Type B pancreatic cell (in vitro differentiated cells): ENCODE data around the gene ATG5. TPM values are rescaled to one million over a fixed set of nuclear protein-coding genes. Genes with fewer than 3 reads are reported as not detected.
A peak's percentile ranks its signal among the peaks of the same experiment; 100 is the strongest.
"Not testable (repeated sequence)": the region's sequence is repeated elsewhere in the genome, so short reads cannot be mapped to it uniquely, and the experiment has no call there.

Experiments
- DNase-seq: peaks from one replicate; pipeline ENCODE4 v3.0.0; 2021; ENCODE audit warnings: mixed read lengths; ENCODE audit not compliant: unreplicated experiment; ENCODE audit errors: extremely low spot score
- H3K27ac Mint-ChIP-seq: 2 replicates; pipeline ENCODE4 v1.8.0; 2021; ENCODE audit warnings: mild to moderate bottlenecking, mixed read lengths
- H3K27me3 Mint-ChIP-seq: 2 replicates; pipeline ENCODE4 v1.8.0; 2021; ENCODE audit warnings: mixed read lengths
- H3K36me3 Mint-ChIP-seq: 2 replicates; pipeline ENCODE4 v1.8.0; 2021; ENCODE audit warnings: mixed read lengths
- H3K4me1 Mint-ChIP-seq: one replicate; pipeline ENCODE4 v1.8.0; 2021; ENCODE audit warnings: mixed read lengths; ENCODE audit not compliant: unreplicated experiment
- H3K4me3 Mint-ChIP-seq: 2 replicates; pipeline ENCODE4 v1.8.0; 2021; ENCODE audit warnings: mild to moderate bottlenecking, mixed read lengths
- H3K9me3 Mint-ChIP-seq: 2 replicates; pipeline ENCODE4 v1.8.0; 2021; ENCODE audit warnings: mixed read lengths
- total RNA-seq: library from RNA; stranded (reverse); gene quantifications from 2 replicates; pipeline ENCODE4 v1.2.1, GENCODE V29; 2021; ENCODE audit warnings: low replicate concordance
- TF ChIP-seq, protein P1 (sequence below): fragments of 200-600 bp; sonication (generic); conservative IDR thresholded peaks from 2 replicates; pipeline ENCODE4 v1.5.0; 2021; ENCODE audit warnings: antibody characterized with exemption, mild to moderate bottlenecking

Gene ATG5
- total RNA-seq, 1 donor from 2014 or later, result 27.8 TPM

DNA sequence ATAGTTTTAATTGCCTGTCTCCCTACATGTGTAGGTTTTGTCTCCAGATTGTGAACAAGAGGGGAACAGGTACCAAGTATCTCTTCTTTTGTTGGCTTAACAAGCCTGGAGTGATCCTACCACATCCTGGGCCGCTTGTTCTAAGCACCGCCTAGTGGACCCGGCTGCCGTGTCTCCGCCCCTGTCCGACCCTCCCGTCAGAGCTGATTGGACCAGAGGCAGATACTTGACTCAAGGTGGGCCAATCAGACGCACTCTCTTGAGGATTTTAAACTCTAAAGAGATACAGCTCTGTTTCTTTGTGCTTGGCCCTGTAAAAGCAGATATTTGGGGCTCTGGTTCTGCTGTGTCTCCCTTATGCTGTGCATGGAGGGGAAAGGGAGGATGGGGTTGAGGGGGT is 171.2 kb downstream of the ATG5 start:
- no peaks in the 10 kb centered on the region for H3K27me3 Mint-ChIP-seq
- no peak overlapping the region for H3K4me3 Mint-ChIP-seq
- no peaks in the 10 kb centered on the region for H3K4me1 Mint-ChIP-seq
- no peak overlapping the region for H3K27ac Mint-ChIP-seq
- H3K9me3 Mint-ChIP-seq, result peaks cover 3% of the 10 kb centered on the region
- TF ChIP-seq, protein P1, sequence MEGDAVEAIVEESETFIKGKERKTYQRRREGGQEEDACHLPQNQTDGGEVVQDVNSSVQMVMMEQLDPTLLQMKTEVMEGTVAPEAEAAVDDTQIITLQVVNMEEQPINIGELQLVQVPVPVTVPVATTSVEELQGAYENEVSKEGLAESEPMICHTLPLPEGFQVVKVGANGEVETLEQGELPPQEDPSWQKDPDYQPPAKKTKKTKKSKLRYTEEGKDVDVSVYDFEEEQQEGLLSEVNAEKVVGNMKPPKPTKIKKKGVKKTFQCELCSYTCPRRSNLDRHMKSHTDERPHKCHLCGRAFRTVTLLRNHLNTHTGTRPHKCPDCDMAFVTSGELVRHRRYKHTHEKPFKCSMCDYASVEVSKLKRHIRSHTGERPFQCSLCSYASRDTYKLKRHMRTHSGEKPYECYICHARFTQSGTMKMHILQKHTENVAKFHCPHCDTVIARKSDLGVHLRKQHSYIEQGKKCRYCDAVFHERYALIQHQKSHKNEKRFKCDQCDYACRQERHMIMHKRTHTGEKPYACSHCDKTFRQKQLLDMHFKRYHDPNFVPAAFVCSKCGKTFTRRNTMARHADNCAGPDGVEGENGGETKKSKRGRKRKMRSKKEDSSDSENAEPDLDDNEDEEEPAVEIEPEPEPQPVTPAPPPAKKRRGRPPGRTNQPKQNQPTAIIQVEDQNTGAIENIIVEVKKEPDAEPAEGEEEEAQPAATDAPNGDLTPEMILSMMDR, result no peak
- DNase-seq, result no peak
- H3K36me3 Mint-ChIP-seq, result no peaks in the 10 kb centered on the region

DNA sequence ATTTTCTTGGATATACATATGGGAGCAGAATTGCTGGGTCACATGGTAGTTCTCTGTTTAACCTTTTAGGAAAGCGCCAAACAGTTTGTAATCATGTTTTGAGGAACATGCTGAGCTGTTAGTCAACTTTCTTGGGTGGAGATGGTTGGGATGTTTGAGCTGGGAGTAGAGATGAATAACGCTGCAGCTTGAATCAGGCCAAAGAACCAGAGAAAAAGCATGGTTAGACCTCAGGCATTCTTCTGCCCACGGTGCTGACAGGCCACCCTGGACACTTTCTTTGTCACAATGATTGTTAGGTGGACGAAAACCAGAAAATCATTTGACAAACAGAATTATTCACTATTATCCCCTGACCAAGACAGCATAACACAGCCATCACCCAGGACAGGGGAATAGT is 172.6 kb downstream of the ATG5 start:
- no peaks in the 10 kb centered on the region for H3K4me1 Mint-ChIP-seq
- H3K27me3 Mint-ChIP-seq, result no peaks in the 10 kb centered on the region
- TF ChIP-seq, protein P1, result no peak
- H3K36me3 Mint-ChIP-seq, result no peaks in the 10 kb centered on the region
- no peak overlapping the region for H3K27ac Mint-ChIP-seq
- peaks cover 7% of the 10 kb centered on the region for H3K9me3 Mint-ChIP-seq
- no peak for DNase-seq
- no peak overlapping the region for H3K4me3 Mint-ChIP-seq

DNA sequence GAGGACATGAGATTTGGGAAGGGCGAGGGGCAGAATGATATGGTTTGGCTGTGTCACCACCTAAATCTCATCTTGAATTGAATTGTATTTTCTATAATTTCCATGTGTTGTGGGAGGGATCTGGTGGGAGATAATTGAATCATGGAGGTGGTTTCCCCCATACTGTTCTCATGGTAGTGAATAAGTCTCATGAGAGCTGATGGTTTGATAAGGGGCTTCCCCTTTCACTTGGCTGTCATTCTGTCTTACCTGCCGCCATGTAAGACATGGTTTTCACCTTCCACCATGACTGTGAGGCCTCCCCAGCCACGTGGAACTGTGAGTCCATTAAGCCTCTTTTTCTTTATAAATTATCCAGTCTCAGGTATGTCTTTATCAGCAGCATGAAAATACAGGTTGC is 173.1 kb downstream of the ATG5 start:
- not testable (repeated sequence) for H3K27ac Mint-ChIP-seq, H3K4me1 Mint-ChIP-seq, DNase-seq, H3K9me3 Mint-ChIP-seq, H3K36me3 Mint-ChIP-seq, H3K4me3 Mint-ChIP-seq, H3K27me3 Mint-ChIP-seq

DNA sequence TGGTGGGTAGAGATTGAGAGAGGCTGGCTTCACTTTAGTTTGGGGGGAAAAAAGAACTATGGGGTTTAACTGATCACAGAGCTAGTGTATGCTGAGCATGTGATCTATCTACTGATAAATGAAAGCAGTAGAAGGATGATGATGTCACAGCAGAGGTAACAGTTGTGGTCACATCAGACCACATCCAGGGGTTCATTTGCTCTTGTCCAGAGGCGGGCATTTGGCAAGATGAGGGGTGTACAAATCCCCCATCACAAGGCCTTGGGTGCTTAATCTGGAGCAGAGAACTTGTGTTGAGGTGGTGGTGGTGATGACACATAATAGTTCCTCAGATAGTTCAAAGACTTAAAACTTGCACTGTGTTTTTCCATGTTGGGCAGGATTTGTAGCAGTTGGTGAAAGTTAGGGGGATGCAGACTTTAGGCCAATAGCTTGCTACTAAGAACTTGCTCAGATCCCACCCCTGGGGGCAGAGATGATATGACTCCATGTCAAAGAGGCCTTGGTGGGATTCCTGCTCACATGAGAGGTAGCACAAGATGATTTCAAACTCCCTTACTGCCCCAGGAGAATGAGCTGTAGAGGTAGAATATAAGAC is 176.0 kb downstream of the ATG5 start:
- no peak overlapping the region for H3K4me3 Mint-ChIP-seq
- H3K27me3 Mint-ChIP-seq, result peaks cover 8% of the 10 kb centered on the region
- no peak for DNase-seq
- peaks cover 7% of the 10 kb centered on the region for H3K9me3 Mint-ChIP-seq
- H3K36me3 Mint-ChIP-seq, result no peaks in the 10 kb centered on the region
- H3K4me1 Mint-ChIP-seq, result peaks cover 17% of the 10 kb centered on the region
- H3K27ac Mint-ChIP-seq, result no peak overlapping the region
- TF ChIP-seq, protein P1, result no peak

DNA sequence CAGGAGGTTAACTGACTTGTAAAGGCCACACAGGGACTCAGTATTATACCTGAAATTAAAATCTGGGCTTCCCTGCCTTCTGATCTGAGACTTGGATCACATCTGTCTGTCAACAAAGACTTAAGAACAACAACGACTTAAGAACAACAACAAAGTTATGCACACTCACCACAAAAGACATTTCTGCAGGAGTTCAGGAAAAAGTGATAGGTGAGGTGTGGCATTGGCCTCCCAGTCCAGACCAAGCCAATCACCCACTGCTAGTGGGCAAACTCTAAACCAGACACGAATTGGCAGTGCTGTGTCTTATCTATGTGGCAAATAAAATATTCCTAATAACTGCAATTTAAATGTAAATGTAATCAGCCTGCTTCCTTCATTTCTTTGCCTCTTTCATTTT is 178.1 kb downstream of the ATG5 start:
- peaks cover 4% of the 10 kb centered on the region for H3K9me3 Mint-ChIP-seq
- H3K36me3 Mint-ChIP-seq, result no peaks in the 10 kb centered on the region
- H3K4me1 Mint-ChIP-seq, result peaks cover 29% of the 10 kb centered on the region
- no peak overlapping the region for H3K4me3 Mint-ChIP-seq
- TF ChIP-seq, protein P1, result no peak
- H3K27me3 Mint-ChIP-seq, result peaks cover 8% of the 10 kb centered on the region
- peak overlapping the region; percentile 42 for H3K27ac Mint-ChIP-seq
- no peak for DNase-seq

DNA sequence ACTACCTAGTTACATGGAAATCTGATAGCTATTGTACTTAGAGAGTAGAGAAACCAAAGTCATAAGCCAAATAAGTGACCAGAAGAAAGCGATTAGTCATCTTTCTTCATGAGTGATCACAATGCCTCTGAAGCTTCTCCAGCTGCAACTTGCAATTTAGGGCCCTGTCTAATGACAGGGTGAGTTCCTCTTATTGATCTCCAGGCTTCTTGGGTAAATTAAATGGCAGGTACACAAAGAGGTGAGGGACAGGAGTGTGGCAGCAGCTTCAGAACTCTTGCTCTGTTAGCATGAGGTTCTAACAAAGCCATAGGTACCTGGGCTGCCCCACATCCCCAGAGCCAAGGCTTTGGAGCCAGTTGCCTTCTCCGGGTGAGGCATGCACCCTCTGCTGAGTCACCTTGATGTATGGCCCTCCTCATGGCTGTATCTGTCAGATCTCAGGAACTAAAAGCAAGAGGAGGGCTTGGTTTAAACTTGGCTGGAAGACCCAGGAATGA is 178.7 kb downstream of the ATG5 start:
- peaks cover 8% of the 10 kb centered on the region for H3K27me3 Mint-ChIP-seq
- TF ChIP-seq, protein P1, result no peak
- H3K27ac Mint-ChIP-seq, result no peak overlapping the region
- H3K36me3 Mint-ChIP-seq, result no peaks in the 10 kb centered on the region
- H3K4me1 Mint-ChIP-seq, result peaks cover 35% of the 10 kb centered on the region
- peaks cover 4% of the 10 kb centered on the region for H3K9me3 Mint-ChIP-seq
- H3K4me3 Mint-ChIP-seq, result no peak overlapping the region
- DNase-seq, result no peak
